NCI-H2196 (cell line): ENCODE results near the gene PDE6A.
"Not testable (repeated sequence)": the region's sequence is repeated elsewhere in the genome, so short reads cannot be mapped to it uniquely, and the experiment has no call there.

Experiments used
- DNase-seq: peaks from one replicate; lab custom pipeline; 2025; ENCODE audit not compliant: unreplicated experiment; lab: John Stamatoyannopoulos, UW

The PDE6A gene

DNA sequence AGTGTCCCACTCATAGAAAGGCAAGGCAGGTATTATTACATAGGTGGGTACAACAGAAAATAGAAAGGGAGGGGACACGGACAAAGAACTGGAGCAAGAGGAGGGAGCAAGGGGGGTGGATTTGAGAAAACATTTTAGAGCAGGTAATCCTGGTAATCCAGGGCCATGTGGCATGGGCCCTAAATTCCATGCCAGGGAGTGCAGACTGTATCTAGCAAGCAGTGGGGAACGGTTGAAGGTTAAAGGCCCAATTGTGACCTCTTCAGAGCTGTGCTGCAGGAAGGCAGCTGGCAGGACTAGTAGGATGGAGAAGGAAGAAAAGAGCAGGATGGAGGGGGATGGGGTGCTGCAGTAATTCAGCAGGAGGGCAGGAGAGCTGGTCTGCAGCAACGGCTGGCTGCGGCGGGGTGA lies 75.2 kb downstream of the PDE6A start:
- DNase-seq = no peak

GRCh38 chr5:149865746-149866145 lies 78.8 kb downstream of the PDE6A start:
- DNase-seq = no peak

DNA sequence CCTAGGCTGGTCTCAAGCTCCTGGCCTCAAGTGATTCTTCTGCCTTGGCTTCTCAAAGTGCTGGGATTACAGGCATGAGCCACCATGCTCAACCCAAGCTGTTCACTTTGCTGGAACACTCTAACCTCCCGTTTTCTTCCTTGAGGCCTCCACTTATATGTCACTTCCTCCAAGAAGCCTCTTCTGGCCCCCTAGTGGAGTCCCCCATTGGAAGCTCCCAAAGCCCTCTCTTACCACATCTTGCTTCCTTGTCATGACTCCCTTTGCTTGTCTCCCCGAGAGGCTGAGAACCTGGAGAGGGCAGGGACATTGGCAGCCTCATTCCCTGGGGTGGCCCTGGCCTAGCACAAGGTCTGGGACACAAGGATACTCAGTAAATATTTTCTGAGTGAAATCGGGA lies 80.8 kb downstream of the PDE6A start:
- no peak for DNase-seq

GRCh38 chr5:149863176-149863575 lies 81.4 kb downstream of the PDE6A start:
- no peak for DNase-seq

GRCh38 chr5:149860801-149861322 lies 83.7 kb downstream of the PDE6A start:
- no peak for DNase-seq

DNA sequence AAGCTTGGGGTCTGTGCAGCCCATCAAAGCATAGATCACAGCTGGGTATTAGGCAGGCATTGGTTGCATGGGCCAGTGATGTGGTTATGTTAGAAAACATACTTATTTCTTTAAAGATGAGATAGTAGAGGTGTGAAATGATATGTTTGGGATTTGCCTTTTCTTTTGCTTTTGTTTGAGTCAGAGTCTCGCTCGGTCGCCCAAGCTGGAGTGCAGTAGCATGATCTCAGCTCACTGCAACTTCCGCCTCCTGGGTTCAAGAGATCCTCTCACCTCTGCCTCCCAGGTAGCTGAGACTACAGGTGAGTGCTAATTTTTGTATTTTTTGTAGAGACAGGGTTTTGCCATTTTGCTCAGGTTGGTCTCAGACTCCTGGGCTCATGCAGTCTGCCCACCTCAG lies 84.8 kb downstream of the PDE6A start:
- no peak for DNase-seq

DNA sequence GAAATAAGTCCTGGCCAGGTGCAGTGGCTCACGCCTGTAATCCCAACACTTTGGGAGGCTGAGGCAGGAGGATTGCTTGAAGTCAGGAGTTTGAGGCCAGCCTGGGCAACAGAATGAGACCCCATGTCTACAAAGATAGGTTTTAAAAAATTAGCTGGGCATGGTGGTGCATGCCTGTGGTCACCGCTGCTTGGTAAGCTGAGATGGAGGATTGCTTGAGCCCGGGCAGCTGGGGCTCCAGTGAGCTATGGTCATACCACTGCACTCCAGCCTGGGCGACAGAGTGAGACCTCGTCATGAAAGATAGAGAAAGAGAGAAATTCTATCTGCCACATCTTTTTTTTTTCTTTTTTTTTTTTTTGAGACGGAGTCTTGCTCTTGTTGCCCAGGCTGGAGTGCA lies 86.1 kb downstream of the PDE6A start:
- DNase-seq = not testable (repeated sequence)

- peak; percentile 91 for DNase-seq
These were observed 87.1 kb downstream of the PDE6A start for GRCh38 chr5:149857499-149857898.

- DNase-seq = peak; percentile 74
These were observed 89.2 kb downstream of the PDE6A start for GRCh38 chr5:149855366-149855765.

DNA sequence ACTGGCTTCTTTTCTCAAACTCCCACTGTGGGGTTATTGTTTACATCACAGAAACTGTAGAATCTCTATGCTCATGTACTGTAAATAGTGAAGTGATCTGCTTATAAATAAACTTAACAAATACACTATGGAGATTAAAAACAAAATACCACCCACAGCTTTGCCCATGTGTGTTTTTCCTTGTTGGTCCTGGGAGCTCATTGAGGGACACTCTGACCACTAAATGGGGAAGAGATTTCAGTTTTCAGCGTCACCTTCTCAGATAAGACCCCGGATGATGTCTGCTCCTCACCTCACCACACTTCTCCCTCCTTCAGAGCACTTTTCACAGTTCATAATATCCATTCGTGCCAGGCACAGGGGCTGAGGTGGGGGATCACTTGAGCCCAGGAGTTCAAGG lies 89.7 kb downstream of the PDE6A start:
- DNase-seq = no peak

GRCh38 chr5:149853701-149854100 lies 90.9 kb downstream of the PDE6A start:
- DNase-seq = no peak

- no peak for DNase-seq
These were observed 91.3 kb downstream of the PDE6A start for GRCh38 chr5:149853331-149853648.

GRCh38 chr5:149852641-149853330 lies 91.8 kb downstream of the PDE6A start:
- peak; percentile 70 for DNase-seq

DNA sequence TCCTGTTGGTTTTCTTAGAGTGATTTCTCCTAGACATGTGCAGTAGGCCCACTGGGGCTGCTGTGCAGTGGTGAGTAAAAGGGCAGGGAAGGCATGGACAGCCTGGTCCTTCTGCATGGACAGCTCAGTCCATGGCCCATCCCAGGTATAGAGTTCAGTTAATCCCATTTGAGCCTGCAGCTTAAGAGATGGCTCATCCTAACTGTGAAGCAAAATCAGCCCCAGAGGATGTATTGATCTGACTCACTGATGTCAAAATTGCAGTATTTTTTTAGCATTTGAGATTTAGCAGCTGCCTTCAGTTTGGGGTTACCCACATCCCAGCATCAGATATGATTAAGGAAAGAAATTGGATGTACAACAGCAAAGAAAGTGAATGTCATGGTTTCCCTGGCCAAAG lies 93.4 kb downstream of the PDE6A start:
- DNase-seq = no peak

GRCh38 chr5:149849966-149850910 lies 94.4 kb downstream of the PDE6A start:
- no peak for DNase-seq

- DNase-seq = no peak
These were observed 95.2 kb downstream of the PDE6A start for GRCh38 chr5:149849280-149849965.

GRCh38 chr5:149847611-149848010 lies 97.0 kb downstream of the PDE6A start:
- no peak for DNase-seq

- DNase-seq = no peak
These were observed 98.6 kb downstream of the PDE6A start for GRCh38 chr5:149846021-149846420.

GRCh38 chr5:149845601-149846000 lies 99.0 kb downstream of the PDE6A start:
- DNase-seq = no peak

DNA sequence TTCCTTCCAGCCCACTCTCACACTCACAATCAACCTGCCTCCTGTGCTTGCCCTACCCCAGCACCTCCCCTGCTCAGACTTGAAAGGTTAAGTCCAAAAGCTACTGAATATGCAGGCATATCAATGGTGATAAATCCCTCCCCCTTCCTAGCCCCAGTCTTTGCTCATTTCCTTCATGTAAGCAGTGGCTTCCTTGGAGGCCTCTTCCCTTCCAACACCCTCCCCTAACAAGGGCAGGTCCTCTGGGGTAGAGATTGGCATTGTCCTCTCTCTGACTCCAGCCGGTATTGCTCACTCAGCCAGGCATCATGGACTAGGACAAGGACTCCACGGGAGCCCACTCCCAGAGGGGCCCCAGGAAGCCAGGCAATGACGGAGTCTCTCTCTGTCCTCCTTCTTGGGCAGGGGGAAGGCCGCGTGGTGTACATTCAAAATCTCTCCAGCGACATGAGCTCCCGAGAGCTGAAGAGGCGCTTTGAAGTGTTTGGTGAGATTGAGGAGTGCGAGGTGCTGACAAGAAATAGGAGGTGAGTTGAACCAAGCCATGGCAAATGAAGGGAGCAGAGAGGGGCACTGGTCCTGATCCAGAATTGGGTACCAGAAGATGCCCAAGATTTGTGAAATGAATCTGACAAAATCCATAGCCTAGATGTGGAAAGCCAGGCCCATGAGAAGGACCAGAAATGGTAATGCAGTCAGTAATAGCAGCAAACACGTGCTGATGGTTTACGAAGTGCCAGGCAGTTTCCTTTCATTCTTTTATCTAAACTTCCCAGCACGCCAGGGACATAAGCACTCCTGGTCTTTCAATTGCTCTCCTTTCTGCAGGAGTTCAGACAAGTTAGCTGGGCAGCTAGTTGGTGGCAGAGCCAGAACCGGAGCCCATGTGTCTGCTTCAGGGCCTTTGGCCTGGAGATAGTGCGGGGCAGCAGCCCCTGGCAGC lies 102.5 kb downstream of the PDE6A start:
- DNase-seq = no peak
